GM18520 (cell line): ENCODE results near the gene MLYCD.

Source experiments
- ATAC-seq: cut with Tn5 transposase; IDR thresholded peaks from one replicate; pipeline ENCODE4 v1.9.1; 2021; ENCODE audit not compliant: unreplicated experiment

The MLYCD gene

DNA sequence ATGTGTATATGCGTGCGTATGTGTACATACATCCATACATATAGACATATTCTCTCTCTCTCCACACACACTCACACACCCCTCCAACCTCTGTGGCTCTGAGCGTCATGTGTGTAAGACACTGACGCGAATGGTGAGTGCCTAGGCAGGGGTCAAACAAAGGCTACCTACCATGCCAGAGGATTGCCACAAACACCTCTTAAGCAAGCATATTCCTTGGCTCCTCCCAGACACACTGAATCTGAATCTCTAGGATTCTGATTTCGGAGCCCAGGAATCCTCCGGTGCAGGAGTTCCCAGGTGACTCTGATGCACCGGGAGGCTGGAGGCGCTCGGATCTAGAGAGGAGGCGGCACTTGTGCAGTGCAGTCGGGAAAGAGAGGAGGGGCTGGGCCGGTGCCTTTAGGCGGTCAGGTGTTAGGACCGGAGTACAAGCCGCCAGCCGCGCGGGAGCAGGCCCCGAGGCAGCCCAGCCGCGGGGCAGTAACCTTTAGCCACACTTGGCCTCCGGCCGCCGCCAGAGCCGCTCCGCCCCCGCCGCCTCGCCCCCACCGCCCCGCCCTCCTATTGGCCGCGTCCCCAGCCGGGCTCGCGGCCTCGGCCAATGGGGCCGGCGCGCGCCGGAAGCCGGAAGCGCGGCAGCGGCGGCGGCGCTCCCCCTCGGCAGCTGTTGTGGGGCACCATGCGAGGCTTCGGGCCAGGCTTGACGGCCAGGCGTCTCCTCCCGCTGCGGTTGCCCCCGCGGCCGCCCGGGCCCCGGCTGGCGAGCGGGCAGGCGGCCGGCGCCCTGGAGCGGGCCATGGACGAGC lies at the start of gene MLYCD:
Gene MLYCD, plus strand, starts transcription at position 653 of the 809 bp plus-strand sequence. Its CDS starts 30 bp downstream, at position 683.
- peak; percentile 82 for ATAC-seq

DNA sequence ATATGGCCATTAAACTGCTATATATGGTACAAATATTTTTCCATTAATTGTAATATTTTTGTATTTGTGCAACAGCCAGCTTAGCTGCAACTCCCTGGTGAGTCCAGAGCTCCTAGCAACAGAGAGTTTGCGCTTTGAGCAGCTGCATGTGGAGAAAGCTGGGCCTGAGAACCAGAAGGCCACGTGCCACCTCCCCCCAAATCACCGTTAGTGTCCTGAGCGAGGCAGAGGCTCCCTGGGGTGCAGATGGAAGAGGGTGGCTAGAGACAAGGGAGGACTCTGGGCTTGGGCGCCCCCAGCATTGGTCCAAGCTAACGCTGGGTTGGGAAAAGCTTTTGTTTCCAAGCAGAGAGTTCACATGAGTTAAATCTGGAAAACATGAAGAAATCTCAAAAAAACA lies 49.5 kb upstream of the MLYCD start:
- no peak for ATAC-seq

DNA sequence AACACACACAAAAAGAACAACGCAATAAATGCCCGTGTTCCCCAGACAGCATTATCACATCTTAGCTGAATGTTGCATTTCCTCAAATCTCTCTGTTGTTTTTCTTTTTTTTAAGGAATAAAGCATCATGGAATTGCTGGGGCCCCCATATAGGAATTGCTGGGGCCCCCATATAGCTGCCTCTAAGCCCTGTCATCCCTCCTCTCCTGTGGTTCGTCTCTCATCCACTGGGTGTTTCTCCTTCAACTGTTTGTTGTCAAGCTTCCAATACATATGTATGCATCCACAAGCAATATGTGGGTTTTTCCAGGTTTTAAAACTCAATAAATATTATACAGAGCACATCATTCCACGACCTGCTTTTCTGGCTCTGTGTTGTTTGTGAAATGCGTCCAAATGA lies 48.0 kb upstream of the MLYCD start:
- ATAC-seq, result no peak

DNA sequence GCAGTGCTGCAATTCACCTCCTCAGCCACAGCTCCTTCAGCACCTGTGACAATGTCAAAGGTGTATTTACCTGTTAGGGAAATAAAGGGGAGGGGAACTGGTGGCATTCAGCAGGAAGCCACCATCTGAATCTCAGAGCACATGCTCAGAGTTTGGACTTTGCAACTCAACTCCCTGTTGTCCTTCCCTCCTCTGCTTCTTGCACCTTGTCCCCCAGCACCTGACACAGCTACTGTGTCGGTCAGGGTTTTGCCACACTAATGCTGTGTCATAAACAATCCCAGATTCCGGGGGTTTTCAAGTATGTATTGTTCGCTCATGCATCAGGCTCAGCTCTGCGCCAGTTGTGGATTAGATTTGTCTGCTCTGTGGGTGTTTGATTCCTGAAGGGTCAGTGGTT lies 47.4 kb upstream of the MLYCD start:
- ATAC-seq, result no peak

DNA sequence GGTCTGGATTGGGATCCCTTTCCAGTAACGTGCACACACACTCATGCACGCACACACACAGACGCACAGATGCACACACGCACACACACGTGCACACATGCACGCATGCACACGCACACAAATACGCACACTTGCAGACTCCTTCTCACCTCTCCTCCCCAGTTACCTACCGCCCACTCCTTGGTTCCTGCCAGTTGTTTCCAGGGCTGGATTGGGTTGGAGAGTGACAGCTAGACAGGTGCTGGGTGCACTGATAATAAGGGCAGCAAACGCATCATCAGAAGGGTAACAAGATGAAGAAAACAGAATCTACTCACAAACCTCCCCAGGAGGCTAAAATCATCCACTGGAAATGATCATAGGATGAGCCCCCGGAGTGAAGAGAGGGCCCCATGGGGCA lies 46.1 kb upstream of the MLYCD start:
- no peak for ATAC-seq

DNA sequence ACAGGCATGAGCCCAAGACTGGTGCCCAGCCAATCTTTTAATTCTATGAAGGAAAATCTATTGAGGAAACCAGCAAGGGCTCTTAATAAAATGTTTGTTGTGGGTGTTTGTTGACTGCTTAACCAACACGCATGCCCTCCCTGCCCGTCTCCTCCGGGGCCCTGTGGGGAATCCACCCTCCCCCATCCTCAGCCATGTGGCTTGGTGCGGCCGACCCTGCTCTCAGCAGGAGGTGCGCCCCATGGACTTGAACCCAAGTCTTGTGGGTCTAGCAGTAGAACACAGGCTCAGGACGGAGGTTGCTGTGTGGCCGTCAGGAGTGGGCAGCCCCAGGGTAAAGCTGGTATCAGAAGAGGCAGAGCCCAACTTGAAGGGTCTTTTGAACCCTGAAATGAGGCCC lies 45.1 kb upstream of the MLYCD start:
- no peak for ATAC-seq

DNA sequence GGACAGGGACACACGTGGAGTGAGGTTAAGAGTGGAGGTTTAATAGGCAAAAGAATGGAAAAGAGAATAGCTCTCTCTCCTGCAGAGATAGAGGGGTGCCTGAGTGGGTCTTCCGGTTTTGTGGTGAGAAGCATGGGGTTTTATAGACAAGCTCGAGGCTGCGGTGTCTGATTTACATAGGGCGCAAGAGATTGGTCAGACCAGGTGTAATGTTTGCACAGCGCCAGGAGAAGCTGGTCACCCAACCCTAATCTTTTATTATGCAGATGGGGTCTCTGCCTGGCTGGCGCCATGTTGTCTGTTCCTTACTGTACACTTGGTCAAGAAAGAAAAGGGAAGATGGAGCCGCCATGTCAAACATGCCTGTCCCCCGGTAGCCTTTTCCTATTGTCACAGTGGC lies 44.5 kb upstream of the MLYCD start:
- ATAC-seq, result no peak

DNA sequence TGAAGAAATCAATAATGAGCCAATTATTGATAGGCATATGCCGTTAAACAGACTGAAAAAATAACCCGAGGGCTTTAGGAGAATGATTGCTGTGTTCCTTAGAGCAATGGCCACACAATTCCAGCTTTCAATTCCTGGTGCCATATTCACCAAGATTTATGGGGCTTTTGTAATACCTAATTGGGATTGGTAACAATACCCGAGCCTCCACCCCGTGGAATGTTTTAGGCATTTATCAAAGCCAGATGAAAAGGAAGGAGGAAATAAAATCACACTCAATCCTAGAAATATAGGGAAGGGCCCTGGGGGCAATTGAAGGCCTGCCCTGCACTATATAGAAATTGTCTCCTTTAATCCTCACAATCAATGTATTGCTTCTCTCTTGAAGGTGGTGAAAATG lies 42.1 kb upstream of the MLYCD start:
- ATAC-seq, result no peak

DNA sequence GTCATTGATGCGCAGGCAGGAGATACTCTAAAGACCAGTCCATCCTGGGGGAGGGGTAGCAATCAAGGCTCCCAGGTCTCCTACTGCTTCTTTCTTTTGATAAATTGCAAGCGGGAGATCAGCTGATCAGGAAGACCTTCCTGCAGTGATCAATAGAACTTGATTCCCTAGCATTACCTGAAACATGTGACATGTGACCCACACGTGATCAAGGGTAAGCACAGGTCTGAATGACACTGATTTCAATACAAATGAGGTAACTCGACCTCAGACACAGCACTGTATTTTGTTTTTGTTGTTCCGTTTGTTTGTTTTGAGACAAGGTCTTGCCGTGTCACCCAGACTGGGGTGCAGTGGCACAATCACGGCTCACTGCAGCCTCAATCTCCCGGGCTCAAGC lies 39.6 kb upstream of the MLYCD start:
- no peak for ATAC-seq

DNA sequence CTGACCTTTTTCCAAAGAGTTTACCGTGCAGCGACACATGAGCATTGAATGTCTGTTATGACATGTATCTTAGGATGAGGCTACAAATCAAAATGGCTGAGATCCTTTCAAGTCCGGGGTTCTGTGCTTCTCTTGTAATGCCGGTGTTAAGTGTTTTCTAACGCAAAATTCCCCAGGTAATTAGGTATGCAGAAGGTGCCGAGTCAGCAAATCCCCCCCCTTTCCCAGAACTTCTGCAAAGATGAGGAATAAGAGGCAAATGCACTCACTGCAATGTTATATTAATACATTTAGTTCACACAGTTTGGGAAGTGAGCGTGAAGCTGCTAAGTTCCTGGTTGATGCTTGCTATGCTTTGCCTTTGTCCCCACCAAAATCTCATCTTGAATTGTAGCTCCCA lies 36.3 kb upstream of the MLYCD start:
- no peak for ATAC-seq

DNA sequence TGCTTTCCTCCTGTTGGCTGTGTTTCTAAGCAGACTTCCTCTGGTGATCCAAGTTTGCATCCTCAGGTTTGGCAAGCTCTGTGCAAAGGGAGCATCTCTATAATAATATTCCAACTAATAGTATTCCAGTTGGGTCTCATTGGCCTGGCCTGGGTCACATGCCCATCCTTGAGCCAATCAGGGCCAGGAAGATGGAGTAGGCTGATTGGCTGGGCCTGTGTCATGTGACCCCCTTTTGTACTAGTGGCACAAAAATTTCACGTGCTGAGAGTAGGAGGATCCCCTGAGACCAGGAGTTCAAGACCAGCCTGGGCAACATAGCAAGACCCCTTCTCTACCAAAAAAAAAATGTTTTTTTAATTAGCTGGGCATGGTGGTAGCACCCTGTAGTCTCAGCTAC lies 35.2 kb upstream of the MLYCD start:
- no peak for ATAC-seq

DNA sequence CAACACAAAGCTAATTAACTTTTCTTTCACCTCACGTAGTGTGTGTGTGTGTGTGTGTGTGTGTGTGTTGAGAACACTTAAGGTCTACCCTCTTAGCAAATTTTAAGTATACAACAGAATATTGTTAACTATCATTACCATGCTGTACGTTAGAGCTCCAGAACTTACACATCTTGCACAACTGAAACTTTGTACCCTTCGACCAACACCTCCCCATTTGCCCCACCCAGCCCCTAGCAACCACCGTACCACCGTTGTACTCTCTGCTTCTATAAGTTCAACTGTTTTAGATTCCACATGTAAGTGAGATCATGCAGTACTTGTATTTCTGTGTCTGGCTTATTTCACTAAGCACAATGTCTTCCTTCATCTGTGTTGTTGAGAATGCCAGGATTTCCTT lies 28.1 kb upstream of the MLYCD start:
- ATAC-seq, result no peak

DNA sequence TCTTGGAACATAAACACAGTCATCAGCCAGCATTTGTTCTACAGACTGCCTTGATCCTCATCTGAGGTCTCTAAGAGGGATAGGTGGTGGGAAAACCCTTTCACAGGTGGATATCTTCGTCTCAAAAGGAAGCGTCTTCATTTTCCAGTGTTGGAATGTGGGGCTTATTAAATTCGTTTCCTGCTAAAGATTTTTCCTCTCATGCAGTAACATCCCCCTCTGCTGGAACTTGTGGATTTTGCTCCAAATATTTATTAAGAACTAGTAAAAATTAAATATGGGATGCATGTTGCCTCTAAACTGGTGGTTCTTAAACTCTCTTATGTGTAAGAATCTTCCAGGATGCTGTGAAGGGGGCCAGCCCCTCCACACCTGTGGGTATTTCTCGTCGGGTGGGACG lies 20.1 kb upstream of the MLYCD start:
- no peak for ATAC-seq

DNA sequence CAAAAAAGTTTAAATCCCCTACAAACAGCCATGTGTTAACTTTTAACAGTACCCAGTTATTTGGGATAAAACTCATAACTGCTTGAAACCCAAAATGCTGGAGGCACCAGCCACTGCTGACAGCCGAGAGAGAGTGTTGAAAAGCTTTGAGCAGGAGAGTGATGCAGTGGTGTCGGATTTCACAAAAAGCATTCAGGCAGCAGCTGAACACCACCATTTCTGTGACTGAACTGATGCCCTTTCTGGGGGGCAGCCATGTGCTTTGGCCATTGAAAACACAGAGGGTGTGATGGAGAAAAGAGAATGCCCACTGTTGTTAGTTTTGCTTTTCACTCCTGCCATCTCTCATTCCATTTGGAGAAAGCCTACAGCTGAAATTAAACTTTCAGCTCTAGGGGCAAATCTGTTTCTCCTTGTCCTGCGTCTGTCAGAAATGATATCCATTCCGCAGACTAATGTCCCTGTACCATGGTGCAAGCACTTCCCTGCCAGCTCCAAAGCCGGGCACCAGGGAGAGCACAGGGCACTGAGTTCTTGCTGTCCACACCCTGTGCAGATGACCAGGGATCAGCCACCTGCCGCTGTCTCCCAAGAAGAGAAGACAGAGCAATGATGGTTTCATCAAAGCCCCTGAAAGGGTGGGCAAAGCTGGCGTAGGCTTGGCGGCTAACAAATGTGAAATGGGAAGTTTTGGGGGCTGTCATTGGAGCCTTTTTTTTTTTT lies 16.6 kb upstream of the MLYCD start:
- no peak for ATAC-seq

DNA sequence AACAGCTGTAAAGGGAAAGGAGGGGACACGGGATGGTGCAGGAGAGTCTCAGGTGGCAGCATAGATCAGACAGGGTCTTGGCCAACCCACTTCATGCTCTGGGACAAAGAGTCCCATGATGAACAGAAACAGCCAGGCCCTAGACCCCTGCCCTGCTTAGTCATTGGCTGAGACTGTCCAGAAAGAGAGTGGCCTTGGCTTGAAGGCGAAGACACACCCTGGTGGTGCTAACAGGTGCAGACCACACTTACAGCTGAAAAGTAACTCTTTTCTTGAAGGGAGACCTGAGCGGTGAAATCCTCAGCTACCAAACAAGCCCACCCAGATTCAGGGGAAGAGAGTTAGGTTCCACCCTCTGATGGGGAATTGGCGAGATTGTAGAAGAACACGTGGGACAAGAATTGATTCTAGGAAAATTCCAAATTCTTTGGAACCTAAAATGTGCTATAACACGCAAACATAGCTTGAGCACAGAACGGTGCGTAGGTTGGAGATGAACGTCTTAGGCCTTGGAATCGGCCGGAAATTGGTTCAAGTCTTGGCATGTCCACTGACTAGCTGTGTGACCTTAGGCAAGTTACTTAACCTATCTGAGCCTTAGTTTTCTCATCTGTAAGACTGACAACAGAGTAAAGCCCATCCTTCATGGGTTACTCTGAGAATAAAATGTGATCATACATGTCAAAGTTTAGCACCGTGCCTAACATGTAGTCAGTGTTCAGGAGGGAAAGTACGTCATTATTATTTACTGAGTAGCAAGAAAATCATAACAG lies 12.5 kb upstream of the MLYCD start:
- ATAC-seq, result no peak

DNA sequence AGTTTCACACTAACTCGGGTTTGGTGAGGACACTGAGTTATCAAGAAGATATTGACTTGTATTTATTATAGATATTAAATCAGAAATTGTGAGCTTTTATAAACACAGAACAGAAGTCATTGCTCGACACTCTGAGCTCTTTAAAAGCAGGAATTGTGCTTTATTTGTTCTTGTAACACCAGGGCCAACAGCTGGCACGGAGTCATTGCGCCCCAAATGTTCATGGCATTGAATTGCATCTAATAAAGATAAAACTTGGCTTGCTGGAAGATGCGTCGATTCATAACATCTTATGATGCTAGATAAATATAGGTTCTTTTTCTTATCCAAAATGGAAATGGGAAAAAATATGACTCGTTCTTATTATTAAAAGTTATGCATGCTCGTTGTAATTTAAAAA lies 11.8 kb upstream of the MLYCD start:
- ATAC-seq, result no peak

DNA sequence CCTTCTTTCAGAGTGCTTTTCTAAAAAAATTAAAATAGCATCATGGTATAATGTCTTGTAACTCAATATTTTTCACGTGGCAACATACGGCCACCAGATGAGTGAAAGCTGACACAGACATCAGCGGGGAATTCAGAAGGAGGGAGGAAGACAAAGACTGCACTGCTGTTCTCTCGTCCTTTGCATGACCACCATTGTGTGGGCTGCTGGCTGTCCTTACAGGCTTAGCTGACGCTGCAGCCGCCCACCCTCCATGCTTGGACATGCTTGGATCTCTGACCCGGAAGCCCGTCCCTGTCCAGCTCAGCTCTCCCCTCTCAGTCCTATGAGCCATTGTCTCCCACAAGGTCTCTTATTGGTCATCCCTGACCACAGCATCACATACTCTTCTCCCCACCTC lies 11.4 kb upstream of the MLYCD start:
- ATAC-seq, result no peak

DNA sequence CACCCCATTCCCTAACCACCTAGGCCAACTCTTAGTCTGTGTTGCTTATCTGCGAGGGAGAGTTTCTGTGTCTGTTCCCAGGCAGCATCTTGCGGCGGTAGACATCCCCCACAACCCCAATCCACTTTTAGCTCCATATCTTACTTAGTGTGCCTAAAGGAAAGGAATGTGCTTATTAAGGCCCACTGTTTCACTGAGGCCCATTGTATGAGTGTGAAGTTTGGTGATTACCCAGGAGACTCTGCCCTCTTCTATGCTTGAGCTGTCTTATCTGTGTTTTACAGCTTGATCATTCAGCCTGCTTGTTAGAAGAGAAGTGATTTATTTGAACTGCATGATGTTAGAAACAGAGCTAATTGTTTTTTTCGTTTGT lies 10.3 kb upstream of the MLYCD start:
- no peak for ATAC-seq

DNA sequence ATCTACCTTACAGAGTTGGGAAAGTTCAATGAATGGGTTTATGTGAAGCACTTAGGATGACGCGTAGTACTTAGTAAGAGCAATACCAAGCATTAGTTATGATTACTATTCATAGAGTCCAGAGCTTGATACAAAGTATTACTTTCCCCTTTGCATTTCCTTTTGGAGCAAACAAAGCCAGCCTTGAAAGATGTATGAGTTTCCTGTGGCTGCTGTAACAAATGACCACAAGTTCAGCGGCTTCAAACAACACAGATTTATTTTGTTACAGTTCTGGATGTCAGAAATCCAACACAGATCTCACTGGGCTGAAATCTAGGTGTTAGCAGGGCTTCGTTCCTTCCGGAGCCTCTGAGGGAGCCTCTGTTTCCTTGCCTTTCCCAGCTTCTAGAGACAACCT lies 8.6 kb upstream of the MLYCD start:
- ATAC-seq, result no peak

DNA sequence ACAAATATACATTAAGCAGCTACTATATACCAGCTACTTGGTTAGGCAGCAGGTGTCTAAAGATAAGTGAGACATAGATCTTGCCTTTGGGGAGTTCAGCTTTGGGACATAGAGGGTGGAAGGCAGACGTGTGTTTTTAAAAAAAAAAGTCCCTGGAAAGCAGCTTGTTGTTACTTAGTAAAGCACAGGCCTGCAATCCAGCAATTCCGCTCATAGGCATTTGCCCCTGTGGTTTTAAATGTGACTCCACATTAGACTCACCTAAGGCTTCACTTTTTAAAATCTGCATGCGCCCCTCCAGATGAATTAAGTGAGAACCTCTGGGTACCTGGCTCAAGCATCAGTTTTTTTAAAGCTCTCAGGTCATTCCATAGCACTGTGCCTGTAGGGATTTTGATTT lies 7.2 kb upstream of the MLYCD start:
- ATAC-seq, result no peak

DNA sequence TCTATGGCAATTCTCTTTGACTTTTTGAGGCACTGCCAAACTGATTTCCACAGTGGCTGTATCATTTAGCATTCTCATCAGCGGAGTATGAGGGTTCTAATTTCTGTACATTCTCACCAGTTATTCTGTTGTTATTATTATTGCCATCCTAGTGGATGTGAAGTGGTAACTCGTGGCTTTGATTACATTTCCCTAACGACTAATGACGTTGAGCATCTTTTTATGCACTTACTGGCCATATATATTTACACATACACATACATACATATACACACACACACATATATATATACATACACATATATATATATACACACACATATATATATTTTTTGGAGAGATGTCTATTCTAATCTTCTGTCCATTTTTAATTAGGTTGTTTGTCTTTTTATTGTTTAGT lies 3.7 kb upstream of the MLYCD start:
- no peak for ATAC-seq

DNA sequence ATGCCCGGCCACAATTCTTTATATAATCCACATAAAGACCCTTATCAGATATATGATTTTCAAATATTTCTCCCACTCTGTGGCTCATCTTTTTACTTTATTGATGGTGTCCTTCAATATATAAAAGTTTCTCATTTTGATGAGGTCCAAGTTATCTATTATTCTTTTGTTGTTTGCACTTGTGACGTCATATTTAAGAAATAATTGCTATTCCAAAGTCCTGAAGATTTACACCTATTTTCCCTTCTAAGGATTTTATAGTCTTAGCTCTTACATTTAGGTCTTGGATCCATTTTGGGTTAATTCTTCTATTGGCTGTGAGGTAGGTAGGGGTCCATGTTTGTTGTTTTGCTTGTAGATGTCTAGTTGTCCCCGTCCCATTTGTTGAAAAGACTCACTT lies 3.0 kb upstream of the MLYCD start:
- ATAC-seq, result no peak
